Lower leg skin (tissue), 4 donors: ENCODE measurements around the gene MEIKIN. TPM values are rescaled to one million over a fixed set of nuclear protein-coding genes. Genes with fewer than 3 reads are reported as not detected.
A peak's percentile ranks its signal among the peaks of the same experiment; 100 is the strongest.

ENCODE experiments used
- DNase-seq, 2 donors: peaks; one replicate each; pipeline ENCODE4 v3.0.0-alpha.2; 2019; ENCODE audit warnings: low spot score in 2 of 2
- H3K4me3 ChIP-seq: fragments of 200-600 bp; sonication (generic); 2 replicates; pipeline ENCODE4 v1.5.1; 2017; ENCODE audit warnings: mild to moderate bottlenecking, low read depth; ENCODE audit not compliant: poor library complexity, severe bottlenecking
- POLR2A ChIP-seq, 2 donors: fragments of 450-650 bp; IDR thresholded peaks; one replicate each; pipeline ENCODE4 v1.6.1; 2016 to 2017; ENCODE audit warnings: antibody characterized with exemption in 2 of 2, mild to moderate bottlenecking in 1 of 2, moderate library complexity in 1 of 2
- WGBS, 2 donors: methylation state at CpG; one replicate each; pipeline ENCODE4 v1.1.5; 2018; 5-methylcytosine and 5-hydroxymethylcytosine counted together
- intact Hi-C: fragments of 100-400 bp; cut with DNase I; formaldehyde crosslinking; loops from one replicate; pipeline ENCODE4 v1.15.0; 2023; ENCODE audit warnings: low total_unique reads
- total RNA-seq, 4 donors: library from RNA; depleted of rRNA; stranded (reverse); fragments of >200 nt; gene quantifications; one replicate each; pipeline ENCODE4 v1.1.0, GENCODE V29; 2016
- TF ChIP-seq, protein P1 (sequence below), 3 donors: fragments of 450-650 bp; IDR thresholded peaks; one replicate each; pipeline ENCODE4 v1.5.1; 2016; ENCODE audit warnings: antibody characterized with exemption in 3 of 3, mild to moderate bottlenecking in 3 of 3, moderate library complexity in 2 of 3

The MEIKIN gene
- total RNA-seq, 4 donors from 2014 or later: not detected

GRCh38 chr5:131977212-131977604, 31.7 kb upstream of the MEIKIN start:
- 73 to 83% methylated on average over 2 of the region's 2 CpGs for WGBS, 2 donors
- intact Hi-C loops: no loop called here
- peak in 1 of 2 donors; percentile 25 for DNase-seq
- TF ChIP-seq, protein P1, sequence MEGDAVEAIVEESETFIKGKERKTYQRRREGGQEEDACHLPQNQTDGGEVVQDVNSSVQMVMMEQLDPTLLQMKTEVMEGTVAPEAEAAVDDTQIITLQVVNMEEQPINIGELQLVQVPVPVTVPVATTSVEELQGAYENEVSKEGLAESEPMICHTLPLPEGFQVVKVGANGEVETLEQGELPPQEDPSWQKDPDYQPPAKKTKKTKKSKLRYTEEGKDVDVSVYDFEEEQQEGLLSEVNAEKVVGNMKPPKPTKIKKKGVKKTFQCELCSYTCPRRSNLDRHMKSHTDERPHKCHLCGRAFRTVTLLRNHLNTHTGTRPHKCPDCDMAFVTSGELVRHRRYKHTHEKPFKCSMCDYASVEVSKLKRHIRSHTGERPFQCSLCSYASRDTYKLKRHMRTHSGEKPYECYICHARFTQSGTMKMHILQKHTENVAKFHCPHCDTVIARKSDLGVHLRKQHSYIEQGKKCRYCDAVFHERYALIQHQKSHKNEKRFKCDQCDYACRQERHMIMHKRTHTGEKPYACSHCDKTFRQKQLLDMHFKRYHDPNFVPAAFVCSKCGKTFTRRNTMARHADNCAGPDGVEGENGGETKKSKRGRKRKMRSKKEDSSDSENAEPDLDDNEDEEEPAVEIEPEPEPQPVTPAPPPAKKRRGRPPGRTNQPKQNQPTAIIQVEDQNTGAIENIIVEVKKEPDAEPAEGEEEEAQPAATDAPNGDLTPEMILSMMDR (IDR thresholded peaks at IDR 0.05): no peak
- no peak for TF ChIP-seq POLR2A (IDR thresholded peaks at IDR 0.05)
- H3K4me3 ChIP-seq: no peak overlapping the region

DNA sequence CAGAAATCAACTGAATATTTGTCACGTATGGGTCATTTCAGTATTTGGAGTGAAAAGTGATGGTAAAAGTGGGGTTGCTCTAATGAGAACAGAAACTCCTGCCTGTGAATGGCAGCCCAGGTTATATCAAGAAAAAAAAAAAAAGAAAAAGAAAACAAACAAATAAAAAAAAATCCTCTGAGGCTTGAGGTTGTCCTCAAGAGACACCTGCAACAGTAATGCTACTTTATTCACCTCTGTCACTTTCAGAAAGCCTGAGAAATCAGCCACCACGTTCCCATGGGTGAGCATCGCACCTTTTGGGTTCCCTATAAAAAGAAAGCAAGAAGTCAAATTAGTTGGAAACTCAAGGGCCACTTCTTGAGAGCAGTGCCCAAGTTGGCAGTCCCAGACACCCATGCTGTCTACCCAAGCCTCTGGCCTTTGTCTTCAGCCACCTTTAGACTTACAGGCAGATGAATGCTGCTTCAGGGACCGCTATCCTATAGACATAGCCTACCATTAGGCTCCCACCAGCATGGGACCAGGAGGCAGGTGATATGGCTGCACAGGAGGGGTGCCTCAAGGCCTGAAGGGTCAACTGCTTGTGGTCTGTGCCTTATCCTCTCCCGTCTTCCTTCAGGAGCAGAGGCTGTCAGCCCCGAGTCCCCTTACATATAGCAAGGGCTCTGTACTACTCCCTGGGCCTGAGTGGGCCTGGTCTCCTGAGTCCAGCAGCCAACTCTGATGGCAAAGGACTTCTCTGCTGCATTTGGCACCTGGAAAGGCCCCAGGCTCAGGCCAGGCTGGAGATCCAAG, 31.1 kb upstream of the MEIKIN start:
- intact Hi-C loops: no loop called here
- WGBS, 2 donors: 95 to 98% methylated on average over 6 of the region's 6 CpGs
- TF ChIP-seq, protein P1 (IDR thresholded peaks at IDR 0.05): no peak
- no peak for TF ChIP-seq POLR2A (IDR thresholded peaks at IDR 0.05)
- peak in 1 of 2 donors; percentile 60 for DNase-seq
- H3K4me3 ChIP-seq: no peak overlapping the region

DNA sequence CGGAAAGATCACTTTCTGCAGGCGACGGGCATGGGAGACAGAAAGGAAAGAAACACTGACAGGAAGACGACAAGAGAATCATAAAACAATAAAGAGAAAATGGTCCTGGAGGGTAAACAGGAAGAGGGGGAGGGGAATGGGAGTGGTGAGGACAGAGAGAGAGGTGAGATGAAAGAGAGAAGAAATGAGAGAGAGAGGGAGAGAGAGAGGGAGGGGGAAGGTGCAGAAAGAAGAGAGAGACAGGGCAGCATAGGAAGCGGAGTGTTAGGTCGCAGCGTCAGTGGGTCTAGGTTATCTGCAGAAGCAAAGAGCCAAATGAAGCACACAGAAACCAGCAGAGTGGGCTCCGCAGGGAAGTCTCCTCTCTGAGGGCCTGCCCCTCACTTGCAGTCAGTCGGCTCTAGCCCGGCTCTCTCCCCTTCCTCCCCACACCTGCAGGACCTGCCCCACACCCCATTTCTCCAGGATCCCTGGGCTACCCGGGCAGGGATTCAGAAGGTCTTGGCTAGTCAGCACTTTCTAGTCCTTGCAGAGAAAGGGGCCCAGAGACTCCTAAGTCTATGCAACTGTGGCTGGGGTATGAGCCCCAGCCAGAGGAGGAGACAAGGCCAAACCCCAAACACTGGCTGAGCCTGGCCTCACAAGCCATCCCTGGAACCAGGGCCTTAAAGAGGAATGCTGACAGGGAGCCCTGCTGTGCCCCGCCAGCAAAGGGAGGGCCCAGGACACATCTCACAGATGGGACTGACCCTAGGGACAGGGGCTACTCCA, 29.7 kb upstream of the MEIKIN start:
- no peak for DNase-seq

GRCh38 chr5:131974622-131974955, 29.1 kb upstream of the MEIKIN start:
- 79 to 85% methylated on average over 5 of the region's 5 CpGs for WGBS, 2 donors
- intact Hi-C loops: no loop called here
- TF ChIP-seq, protein P1 (IDR thresholded peaks at IDR 0.05): no peak
- TF ChIP-seq POLR2A (IDR thresholded peaks at IDR 0.05): no peak
- H3K4me3 ChIP-seq: no peak overlapping the region
- no peak for DNase-seq

More for the DNA sequence above, 29.7 kb upstream of the MEIKIN start:
- H3K4me3 ChIP-seq: no peak overlapping the region
- TF ChIP-seq POLR2A (IDR thresholded peaks at IDR 0.05): no peak
- TF ChIP-seq, protein P1 (IDR thresholded peaks at IDR 0.05): no peak
- intact Hi-C loops: no loop called here
- 75 to 78% methylated on average over 11 to 12 of the region's 12 CpGs for WGBS, 2 donors

GRCh38 chr5:131974016-131974415, 28.6 kb upstream of the MEIKIN start:
- H3K4me3 ChIP-seq: no peak overlapping the region
- DNase-seq: no peak
- 29 to 64% methylated on average over 1 of the region's 1 CpG for WGBS, 2 donors
- intact Hi-C loops: no loop called here
- no peak for TF ChIP-seq POLR2A (IDR thresholded peaks at IDR 0.05)
- TF ChIP-seq, protein P1 (IDR thresholded peaks at IDR 0.05): no peak
